Upper lobe of left lung (tissue), 6 donors: ENCODE measurements around the gene MAGEF1. TPM values are rescaled to one million over a fixed set of nuclear protein-coding genes. Genes with fewer than 3 reads are reported as not detected.

Source experiments
- ATAC-seq, 2 donors: fragments of 200-7000 bp; cut with Tn5 transposase; one replicate each; pipeline ENCODE4 v1.9.1; 2022; ENCODE audit warnings: mild to moderate bottlenecking in 2 of 2, moderate library complexity in 2 of 2; ENCODE audit not compliant: low FRiP score in 2 of 2
- DNase-seq, 2 donors: peaks; one replicate each; pipeline ENCODE4 v3.0.0-alpha.2; 2019 to 2020
- H3K27ac ChIP-seq, 4 donors: fragments of 200-600 bp; sonication (generic); one replicate each; pipeline ENCODE4 v1.5.1; 2016 to 2019
- H3K27me3 ChIP-seq, 4 donors: fragments of 200-600 bp; sonication (generic); one replicate each; pipeline ENCODE4 v1.5.1; 2017 to 2019
- H3K36me3 ChIP-seq, 4 donors: fragments of 200-600 bp; sonication (generic); one replicate each; pipeline ENCODE4 v1.5.1; 2016 to 2019
- H3K4me1 ChIP-seq, 4 donors: fragments of 200-600 bp; sonication (generic); one replicate each; pipeline ENCODE4 v1.5.1; 2018 to 2019
- H3K4me3 ChIP-seq, 4 donors: fragments of 200-600 bp; sonication (generic); one replicate each; pipeline ENCODE4 v1.5.1; 2017 to 2019; ENCODE audit warnings: mild to moderate bottlenecking in 2 of 4, moderate library complexity in 1 of 4
- H3K9me3 ChIP-seq, 4 donors: fragments of 200-600 bp; sonication (generic); one replicate each; pipeline ENCODE4 v1.5.1; 2018 to 2019
- EP300 ChIP-seq, 4 donors: sonication (generic); formaldehyde crosslinking; IDR thresholded peaks; one replicate each; pipeline ENCODE4 v1.5.1; 2017; ENCODE audit warnings: antibody characterized with exemption in 4 of 4, control low read depth in 2 of 4
- POLR2A ChIP-seq, 4 donors: fragments of 450-650 bp; IDR thresholded peaks; one replicate each; pipeline ENCODE4 v1.5.1; 2016 to 2017; ENCODE audit warnings: antibody characterized with exemption in 4 of 4, mild to moderate bottlenecking in 2 of 4
- POLR2AphosphoS5 ChIP-seq, 2 donors: sonication (generic); formaldehyde crosslinking; IDR thresholded peaks; one replicate each; pipeline ENCODE4 v1.5.1; 2017; ENCODE audit warnings: antibody characterized with exemption in 2 of 2
- WGBS, 2 donors: methylation state at CpG; one replicate each; pipeline ENCODE4 v1.1.5; 2017 to 2018; 5-methylcytosine and 5-hydroxymethylcytosine counted together
- total RNA-seq, 6 donors: library from RNA; depleted of rRNA in 4 of 6; stranded (reverse); fragments of >200 nt in 4 of 6; gene quantifications; one replicate each; pipeline versions ENCODE4 v1.1.0 to v1.2.1, GENCODE V29; 2016 to 2021
- TF ChIP-seq, protein P1 (sequence below), 6 experiments: fragments of 450-650 bp in 4 of 6; fragments of 200-600 bp in 2 of 6; sonication (generic) in 2 of 6; IDR thresholded peaks; one replicate each; pipeline ENCODE4 v1.5.1; 2016 to 2019; ENCODE audit warnings: antibody characterized with exemption in 6 of 6
- donor health status: DM: no; HTN: no; CAD: no; lungs with moderate emphysema.
- donor health status: DM: no; HTN: yes; CAD: no; lungs with severe emphysema.

The MAGEF1 gene
- total RNA-seq, 6 donors from 2014 or later: 13.6 to 52.4 (median 35.7) TPM

DNA sequence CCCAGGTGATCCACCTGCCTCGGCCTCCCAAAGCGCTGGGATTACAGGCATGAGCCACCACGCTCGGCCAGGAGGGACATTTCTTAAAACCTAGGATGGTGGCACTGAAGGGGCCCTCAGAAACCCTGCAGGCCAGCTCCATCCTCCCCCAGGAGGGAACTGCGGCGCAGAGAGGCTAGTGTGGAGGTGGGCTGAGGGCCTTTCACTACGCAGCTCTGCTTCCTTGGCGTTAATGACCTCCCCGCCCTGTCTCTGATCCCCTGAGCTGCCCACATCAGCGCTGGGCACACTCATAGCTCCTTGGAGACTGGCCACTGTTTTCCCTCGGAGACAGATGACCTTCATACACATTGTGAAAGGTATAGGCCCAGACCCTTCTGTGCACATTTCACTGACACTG, 46.2 kb upstream of the MAGEF1 start:
- Histone ChIP-seq H3K4me1 (peaks cover 0 to 5% (median 2%) of the 10 kb centered on the region in 4 donors), H3K27ac (no peak overlapping the region), H3K9me3 (no peaks in the 10 kb centered on the region), H3K36me3 (no peaks in the 10 kb centered on the region), H3K27me3 (no peaks in the 10 kb centered on the region), H3K4me3 (no peak overlapping the region)
- 96 to 99% methylated on average over 11 of the region's 11 CpGs for WGBS, 2 donors
- no peak for DNase-seq
- TF ChIP-seq EP300 (IDR thresholded peaks at IDR 0.05) (no peak), POLR2AphosphoS5 (IDR thresholded peaks at IDR 0.05) (no peak), POLR2A (IDR thresholded peaks at IDR 0.05) (no peak)
- TF ChIP-seq, protein P1, sequence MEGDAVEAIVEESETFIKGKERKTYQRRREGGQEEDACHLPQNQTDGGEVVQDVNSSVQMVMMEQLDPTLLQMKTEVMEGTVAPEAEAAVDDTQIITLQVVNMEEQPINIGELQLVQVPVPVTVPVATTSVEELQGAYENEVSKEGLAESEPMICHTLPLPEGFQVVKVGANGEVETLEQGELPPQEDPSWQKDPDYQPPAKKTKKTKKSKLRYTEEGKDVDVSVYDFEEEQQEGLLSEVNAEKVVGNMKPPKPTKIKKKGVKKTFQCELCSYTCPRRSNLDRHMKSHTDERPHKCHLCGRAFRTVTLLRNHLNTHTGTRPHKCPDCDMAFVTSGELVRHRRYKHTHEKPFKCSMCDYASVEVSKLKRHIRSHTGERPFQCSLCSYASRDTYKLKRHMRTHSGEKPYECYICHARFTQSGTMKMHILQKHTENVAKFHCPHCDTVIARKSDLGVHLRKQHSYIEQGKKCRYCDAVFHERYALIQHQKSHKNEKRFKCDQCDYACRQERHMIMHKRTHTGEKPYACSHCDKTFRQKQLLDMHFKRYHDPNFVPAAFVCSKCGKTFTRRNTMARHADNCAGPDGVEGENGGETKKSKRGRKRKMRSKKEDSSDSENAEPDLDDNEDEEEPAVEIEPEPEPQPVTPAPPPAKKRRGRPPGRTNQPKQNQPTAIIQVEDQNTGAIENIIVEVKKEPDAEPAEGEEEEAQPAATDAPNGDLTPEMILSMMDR (IDR thresholded peaks at IDR 0.05): no peak
- ATAC-seq: no peak

DNA sequence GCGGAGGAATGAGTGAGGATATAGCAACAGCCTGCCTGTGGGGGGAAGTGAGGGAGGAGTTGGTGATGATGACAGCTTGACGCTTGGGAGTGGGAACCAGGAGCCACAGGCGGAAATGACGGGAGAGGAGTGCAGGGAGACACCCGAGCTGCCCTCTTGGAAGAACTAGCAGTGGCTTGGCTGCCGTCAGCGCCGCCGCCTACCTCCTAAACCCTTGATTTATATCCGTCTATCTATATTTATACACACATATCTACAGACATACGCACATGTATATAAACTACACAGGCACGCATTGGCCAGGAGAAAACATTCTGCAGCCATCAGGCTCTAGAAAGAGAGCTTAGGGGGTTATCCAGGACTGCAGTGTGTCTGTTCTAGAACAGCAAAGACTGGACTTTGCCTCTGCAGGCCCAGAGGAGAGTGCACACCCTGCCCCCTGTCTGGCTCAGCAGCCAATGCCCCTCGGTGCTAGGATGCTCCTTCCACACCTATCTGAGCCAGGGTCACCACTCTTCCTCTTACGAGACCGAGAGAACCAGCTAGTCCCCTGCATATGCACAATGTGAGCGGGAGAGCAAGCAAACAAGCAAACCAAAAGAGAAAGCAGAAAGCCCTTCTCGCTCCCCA, 45.3 kb upstream of the MAGEF1 start:
- WGBS, 2 donors: 55 to 62% methylated on average over 17 of the region's 17 CpGs
- Histone ChIP-seq H3K9me3 (no peaks in the 10 kb centered on the region), H3K4me1 (peaks cover 0 to 5% (median 2%) of the 10 kb centered on the region in 4 donors), H3K27ac (peak overlapping the region in 2 of 4 donors; percentile 36 to 59), H3K27me3 (no peaks in the 10 kb centered on the region), H3K4me3 (peak overlapping the region in 3 of 4 donors; percentile 7 to 31 (median 14)), H3K36me3 (no peaks in the 10 kb centered on the region)
- DNase-seq: peak in 1 of 2 donors; percentile 34
- peak; percentile 72 to 91 for ATAC-seq
- TF ChIP-seq POLR2A (IDR thresholded peaks at IDR 0.05) (no peak), POLR2AphosphoS5 (IDR thresholded peaks at IDR 0.05) (no peak), EP300 (IDR thresholded peaks at IDR 0.05) (no peak)
- TF ChIP-seq, protein P1 (IDR thresholded peaks at IDR 0.05): no peak

DNA sequence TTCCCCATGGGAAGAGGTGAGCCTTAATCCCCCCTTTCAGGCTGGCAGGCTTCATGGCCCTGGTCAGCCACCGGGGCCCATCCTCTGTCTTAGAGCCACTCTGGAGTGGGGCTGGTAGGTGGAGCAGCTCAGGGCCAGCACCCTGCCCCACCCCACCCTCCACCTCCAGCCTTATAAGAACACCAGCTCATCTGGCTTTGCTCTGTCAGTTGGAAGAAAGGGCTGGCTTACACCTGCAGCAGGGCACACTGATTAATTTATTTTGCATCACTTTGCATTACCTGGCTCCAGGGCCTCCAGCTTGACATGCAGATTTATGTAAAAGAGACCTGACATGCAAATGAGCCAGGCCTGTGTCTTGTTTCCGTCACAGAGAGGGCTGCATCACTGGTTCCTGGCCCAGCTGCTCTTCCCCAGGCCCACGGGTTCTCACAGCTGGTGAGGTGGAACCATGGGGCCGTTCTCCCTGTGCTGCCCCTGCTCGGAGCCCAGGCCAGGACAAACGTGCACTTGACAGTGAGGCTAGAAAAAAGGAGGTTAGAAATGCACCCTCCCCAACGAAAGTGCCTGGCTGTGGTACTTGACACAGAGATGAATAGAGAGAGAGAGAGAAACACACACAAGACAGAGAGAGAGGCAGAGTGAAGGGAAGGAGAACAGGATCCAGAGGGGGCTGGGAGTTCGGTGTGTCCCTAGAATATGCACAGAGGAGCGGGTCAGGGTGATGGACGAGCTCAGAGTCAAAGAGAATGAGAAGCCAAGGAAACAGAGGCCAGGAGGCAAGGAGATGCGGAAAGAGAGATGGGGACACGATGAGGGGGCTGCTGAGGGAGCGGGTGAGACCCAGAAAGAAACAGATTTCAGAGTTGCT, 44.5 kb upstream of the MAGEF1 start:
- Histone ChIP-seq H3K4me1 (peaks cover 0 to 5% (median 2%) of the 10 kb centered on the region in 4 donors), H3K4me3 (no peak overlapping the region), H3K36me3 (no peaks in the 10 kb centered on the region), H3K27me3 (no peaks in the 10 kb centered on the region), H3K27ac (peak overlapping the region in 2 of 4 donors; percentile 36 to 59), H3K9me3 (no peaks in the 10 kb centered on the region)
- TF ChIP-seq EP300 (IDR thresholded peaks at IDR 0.05): no peak
- TF ChIP-seq, protein P1 (IDR thresholded peaks at IDR 0.05): no peak
- TF ChIP-seq POLR2A (IDR thresholded peaks at IDR 0.05): no peak
- no peak for TF ChIP-seq POLR2AphosphoS5 (IDR thresholded peaks at IDR 0.05)
- ATAC-seq (peak in 1 of 2 donors; percentile 2), DNase-seq (no peak)
- 58 to 67% methylated on average over 11 to 13 of the region's 13 CpGs for WGBS, 2 donors

DNA sequence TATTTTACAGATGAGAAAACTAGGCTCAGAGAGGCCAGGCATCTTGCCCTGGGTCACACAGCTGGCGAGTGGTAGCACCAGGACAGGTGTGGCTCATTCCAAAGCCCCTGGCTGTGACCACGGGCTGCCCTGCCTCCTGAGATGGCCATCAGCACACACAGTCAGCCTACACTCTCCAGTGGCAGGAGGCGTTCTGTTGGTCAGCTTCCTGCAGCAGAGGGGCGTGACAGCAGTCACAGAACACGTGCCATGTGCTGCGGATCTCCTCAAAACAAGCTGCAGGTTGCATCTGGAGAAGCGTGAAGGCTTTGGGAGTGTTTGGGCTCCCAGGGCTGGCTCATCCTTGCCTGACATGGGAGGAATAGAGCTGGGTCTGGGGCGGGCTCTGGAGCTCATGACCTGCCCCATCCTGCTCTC, 43.5 kb upstream of the MAGEF1 start:
- H3K4me1 ChIP-seq: peaks cover 0 to 5% (median 2%) of the 10 kb centered on the region in 4 donors
- no peaks in the 10 kb centered on the region for H3K36me3 ChIP-seq

More for the DNA sequence above, 43.5 kb upstream of the MAGEF1 start:
- DNase-seq (no peak), ATAC-seq (no peak)
- Histone ChIP-seq H3K9me3 (no peaks in the 10 kb centered on the region), H3K4me3 (no peak overlapping the region), H3K27ac (no peak overlapping the region), H3K27me3 (no peaks in the 10 kb centered on the region)
- no peak for TF ChIP-seq POLR2A (IDR thresholded peaks at IDR 0.05)
- TF ChIP-seq, protein P1 (IDR thresholded peaks at IDR 0.05): no peak
- TF ChIP-seq EP300 (IDR thresholded peaks at IDR 0.05): no peak
- no peak for TF ChIP-seq POLR2AphosphoS5 (IDR thresholded peaks at IDR 0.05)
- 85% methylated on average over 5 to 7 of the region's 8 CpGs for WGBS, 2 donors
